ENCODE results near the gene EEF2K.

The EEF2K gene

DNA sequence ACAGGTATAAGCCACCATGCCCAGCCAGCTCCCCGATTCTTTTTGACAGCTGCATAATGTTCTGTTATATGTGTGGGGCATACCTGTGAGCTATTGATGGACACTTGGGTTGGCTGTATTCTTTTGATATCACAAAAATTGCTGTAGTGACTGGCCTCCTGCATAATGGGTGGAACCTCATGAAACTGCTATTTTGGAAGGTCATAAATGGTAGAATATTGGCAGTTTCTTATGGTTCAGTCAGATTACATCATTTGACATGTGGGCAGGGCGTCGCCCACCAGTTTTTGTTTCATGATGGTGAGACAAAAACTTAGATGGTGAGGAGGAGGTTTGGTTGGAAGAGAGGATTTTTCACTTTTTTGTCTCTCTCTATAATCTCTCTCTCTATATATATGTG, 64.4 kb downstream of the EEF2K start:
- TF ChIP-seq GATA2 (IDR thresholded peaks at IDR 0.05; ENCODE audit: low read depth, low read length): no peak
- no peak for TF ChIP-seq GATA3 (IDR thresholded peaks at IDR 0.05; ENCODE audit: low read depth, low read length)

- TF ChIP-seq GATA3 (IDR thresholded peaks at IDR 0.05; ENCODE audit: low read depth, low read length) (no peak), GATA2 (IDR thresholded peaks at IDR 0.05; ENCODE audit: low read depth, low read length) (no peak)
Observed at GRCh38 chr16:22272870-22273650, 67.0 kb downstream of the EEF2K start.

DNA sequence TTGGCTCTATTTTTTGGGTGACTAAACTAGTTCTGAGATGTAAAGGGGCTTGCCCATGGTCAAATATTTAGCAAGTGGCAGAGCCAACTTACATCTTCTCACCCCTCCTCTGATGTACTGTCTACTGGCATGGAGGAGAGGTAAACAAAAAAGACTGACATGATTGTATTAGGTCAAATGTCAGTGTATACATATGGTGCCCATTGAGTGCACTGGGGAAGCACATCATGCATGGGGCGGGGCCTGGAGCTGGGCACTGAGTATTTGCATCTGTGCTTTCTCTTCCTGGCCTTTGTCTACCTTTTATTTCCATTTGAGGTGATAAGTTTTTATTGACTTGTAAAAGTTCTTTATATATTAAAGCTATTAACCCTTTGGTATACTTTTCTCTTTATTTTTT, 68.8 kb downstream of the EEF2K start:
- TF ChIP-seq GATA3 (IDR thresholded peaks at IDR 0.05; ENCODE audit: low read depth, low read length) (no peak), GATA2 (IDR thresholded peaks at IDR 0.05; ENCODE audit: low read depth, low read length) (no peak)

DNA sequence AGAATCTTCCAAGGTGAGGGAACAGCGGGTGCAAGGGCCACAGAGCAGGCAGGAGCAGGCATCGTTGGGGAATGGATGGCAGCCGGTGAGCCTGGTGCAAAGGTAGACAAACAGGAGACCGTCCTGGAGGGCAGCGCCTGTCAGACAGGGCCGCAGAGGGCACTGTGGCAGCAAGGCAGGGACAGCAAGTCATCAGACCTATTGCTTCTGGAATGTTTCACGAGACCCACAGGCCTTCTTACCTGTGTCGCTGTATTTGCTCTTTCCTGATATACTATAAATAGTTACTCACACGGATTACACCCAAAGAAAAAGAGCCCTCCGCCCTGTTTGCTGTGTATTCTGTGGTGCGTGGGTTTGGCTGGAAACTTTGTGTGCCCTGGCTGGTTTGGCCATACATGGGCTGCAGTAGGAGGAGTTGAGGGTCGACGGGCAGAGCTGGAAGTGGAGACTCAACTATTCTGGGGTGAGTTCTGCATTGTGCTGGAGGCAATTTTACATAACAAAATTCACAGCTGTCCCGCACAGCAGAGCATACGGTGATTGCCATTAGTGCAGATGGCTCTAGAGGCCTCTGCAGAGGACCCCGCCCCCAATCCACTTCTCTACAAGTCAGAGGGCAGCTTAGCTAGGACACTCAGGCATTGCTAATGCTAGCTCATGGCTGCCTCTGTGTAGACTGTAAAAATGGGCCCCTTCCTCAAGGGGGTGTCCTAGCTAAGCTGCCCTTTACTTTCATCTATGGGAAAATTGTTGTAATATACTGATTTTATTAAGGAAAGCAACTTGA, 72.6 kb downstream of the EEF2K start:
- TF ChIP-seq GATA2 (IDR thresholded peaks at IDR 0.05; ENCODE audit: low read depth, low read length) (no peak), GATA3 (IDR thresholded peaks at IDR 0.05; ENCODE audit: low read depth, low read length) (no peak)

- TF ChIP-seq GATA3 (IDR thresholded peaks at IDR 0.05; ENCODE audit: low read depth, low read length) (no peak), GATA2 (IDR thresholded peaks at IDR 0.05; ENCODE audit: low read depth, low read length) (no peak)
Observed at GRCh38 chr16:22282254-22282892, 76.3 kb downstream of the EEF2K start.

GRCh38 chr16:22284637-22285036, 78.6 kb downstream of the EEF2K start:
- TF ChIP-seq GATA2 (IDR thresholded peaks at IDR 0.05; ENCODE audit: low read depth, low read length) (no peak), GATA3 (IDR thresholded peaks at IDR 0.05; ENCODE audit: low read depth, low read length) (no peak)

- TF ChIP-seq GATA2 (IDR thresholded peaks at IDR 0.05; ENCODE audit: low read depth, low read length): no peak
- TF ChIP-seq GATA3 (IDR thresholded peaks at IDR 0.05; ENCODE audit: low read depth, low read length): no peak
Observed at GRCh38 chr16:22285080-22285479, 79.0 kb downstream of the EEF2K start.

GRCh38 chr16:22291020-22291419, 84.9 kb downstream of the EEF2K start:
- no peak for TF ChIP-seq GATA2 (IDR thresholded peaks at IDR 0.05; ENCODE audit: low read depth, low read length)
- no peak for TF ChIP-seq GATA3 (IDR thresholded peaks at IDR 0.05; ENCODE audit: low read depth, low read length)

DNA sequence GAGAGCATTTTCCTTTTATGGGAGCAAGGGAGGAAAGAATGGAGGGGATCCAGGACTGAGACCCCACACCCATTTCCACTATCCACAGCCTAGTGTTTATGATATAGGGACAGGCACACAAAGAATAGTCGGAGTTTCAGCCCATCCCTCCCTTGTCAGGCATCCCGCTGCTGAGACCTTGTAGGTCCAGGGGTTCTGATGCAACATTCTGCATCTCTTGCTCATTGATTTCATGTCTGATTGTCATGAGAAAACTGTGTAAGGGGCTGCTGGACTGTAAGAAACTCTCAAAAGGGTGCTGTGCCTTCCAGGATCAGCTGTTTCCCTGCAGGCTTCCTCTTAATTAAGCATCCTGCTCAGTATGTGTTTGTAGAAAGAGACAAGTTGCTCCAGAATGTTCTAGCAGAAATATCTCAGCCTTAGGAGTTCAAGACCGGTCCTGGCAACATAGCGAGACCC, 85.8 kb downstream of the EEF2K start:
- TF ChIP-seq GATA2 (IDR thresholded peaks at IDR 0.05; ENCODE audit: low read depth, low read length) (no peak), GATA3 (IDR thresholded peaks at IDR 0.05; ENCODE audit: low read depth, low read length) (no peak)

DNA sequence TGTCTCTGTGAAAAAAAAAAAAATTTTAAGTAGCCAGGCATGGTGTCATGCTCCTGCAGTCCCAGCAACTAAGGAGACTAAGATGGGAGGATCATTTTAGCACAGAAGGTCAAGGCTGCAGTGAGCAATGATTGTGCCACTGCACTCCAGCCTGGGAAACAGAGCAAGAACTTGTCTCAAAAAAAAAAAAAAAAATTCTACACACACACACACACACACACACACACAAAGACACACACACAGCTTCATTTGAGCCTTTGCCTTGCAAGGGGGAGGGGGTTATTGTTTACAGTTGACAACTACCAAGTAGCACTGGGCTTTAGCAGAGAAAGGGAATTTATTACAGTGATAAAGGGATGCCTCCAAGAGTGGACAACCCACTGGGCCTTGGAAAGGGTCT, 86.2 kb downstream of the EEF2K start:
- TF ChIP-seq GATA2 (IDR thresholded peaks at IDR 0.05; ENCODE audit: low read depth, low read length) (no peak), GATA3 (IDR thresholded peaks at IDR 0.05; ENCODE audit: low read depth, low read length) (no peak)

DNA sequence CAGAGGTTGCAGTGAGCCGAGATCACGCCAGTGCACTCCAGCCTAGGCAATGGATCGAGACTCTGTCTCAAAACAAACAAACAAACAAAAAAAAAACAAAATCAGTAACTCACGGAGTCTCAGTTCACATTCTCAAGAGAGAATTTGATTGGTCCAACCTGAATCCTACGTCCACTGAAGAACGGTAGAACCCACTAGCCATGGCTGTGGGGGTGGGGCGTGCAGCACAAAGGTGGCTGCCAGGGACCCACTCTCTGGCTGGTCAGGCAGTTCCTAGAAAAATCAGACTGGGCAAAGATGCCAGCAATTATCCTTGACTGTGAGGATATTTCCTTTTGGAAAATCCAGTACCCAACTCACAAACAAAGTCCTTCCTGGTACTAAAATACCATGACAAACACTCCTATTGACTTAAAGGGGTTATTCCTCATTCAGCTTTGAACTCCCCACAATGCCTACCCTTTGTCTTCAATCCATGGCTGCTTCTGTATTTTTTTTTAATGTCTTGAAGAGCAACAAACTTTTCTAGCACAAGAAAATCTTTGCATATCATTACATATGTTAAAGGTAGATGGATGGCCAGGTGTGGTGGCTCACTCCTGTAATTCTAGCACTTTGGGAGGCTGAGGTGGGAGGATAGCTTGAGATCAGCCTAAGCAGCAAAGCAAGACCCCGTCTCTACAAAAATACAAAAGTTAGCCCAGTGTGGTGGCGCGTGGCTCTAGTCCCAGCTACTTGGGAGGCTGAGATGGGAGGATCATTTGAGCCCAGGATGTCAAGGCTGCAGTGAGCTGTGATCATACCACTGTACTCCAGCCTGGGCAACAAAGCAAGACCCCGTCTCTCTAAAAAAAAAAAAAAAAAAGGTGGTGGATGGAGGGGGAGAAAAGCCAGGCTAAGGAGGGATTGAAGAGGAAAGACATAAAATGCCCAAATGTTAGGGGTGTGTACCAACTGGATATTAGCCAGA, 87.3 kb downstream of the EEF2K start:
- TF ChIP-seq GATA3 (IDR thresholded peaks at IDR 0.05; ENCODE audit: low read depth, low read length) (no peak), GATA2 (IDR thresholded peaks at IDR 0.05; ENCODE audit: low read depth, low read length) (no peak)

- TF ChIP-seq GATA3 (IDR thresholded peaks at IDR 0.05; ENCODE audit: low read depth, low read length) (no peak), GATA2 (IDR thresholded peaks at IDR 0.05; ENCODE audit: low read depth, low read length) (no peak; the same call in 1 of the 2 replicates)
Observed at GRCh38 chr16:22296225-22297113, 90.4 kb downstream of the EEF2K start.
